Glomerular visceral epithelial cell (primary cell): ENCODE results near the gene MAN2A1.

Source experiments
- DNase-seq: peaks from one replicate; pipeline ENCODE4 v3.0.0-alpha.2; 2016; ENCODE audit errors: extremely low spot score

Gene MAN2A1

DNA sequence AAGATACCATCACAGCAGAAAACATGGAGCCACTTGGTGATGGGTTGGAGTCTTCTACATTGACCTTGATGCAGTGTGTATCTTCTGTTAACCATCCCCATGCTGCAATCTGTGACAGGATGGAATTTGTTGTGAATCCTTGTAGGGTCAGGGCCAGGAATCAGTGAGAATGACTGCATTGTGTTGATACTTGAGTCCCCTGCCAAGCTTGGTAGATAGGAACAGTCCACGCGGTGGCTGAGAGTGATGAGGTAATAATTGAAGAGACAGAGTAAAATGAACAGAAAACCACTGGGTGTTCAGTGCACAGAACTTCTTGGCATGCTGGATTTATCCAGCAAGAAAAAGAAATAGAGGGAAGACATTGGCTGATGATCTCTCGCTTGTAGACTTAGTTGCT lies 217.5 kb downstream of the MAN2A1 start:
- peak; percentile 18 for DNase-seq

DNA sequence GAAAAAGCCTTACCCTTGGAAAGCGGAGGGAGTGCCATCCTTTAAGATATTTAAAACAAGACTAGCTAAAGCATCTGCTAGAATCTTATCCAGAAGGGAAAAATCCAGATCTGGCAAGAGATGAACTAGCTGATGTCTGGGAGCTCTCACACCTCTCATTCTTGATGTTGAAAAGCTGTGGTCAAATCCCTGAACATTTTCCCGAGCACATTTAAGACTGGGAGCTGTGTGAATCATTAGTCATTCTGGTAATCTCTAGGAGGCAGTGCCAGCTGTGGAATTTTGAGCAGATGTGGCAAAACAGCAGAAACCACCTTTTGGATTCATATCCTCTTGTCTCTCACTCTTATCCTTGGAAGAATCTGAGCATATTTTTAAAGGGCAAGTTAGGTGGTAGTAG lies 218.0 kb downstream of the MAN2A1 start:
- peak; percentile 79 for DNase-seq

DNA sequence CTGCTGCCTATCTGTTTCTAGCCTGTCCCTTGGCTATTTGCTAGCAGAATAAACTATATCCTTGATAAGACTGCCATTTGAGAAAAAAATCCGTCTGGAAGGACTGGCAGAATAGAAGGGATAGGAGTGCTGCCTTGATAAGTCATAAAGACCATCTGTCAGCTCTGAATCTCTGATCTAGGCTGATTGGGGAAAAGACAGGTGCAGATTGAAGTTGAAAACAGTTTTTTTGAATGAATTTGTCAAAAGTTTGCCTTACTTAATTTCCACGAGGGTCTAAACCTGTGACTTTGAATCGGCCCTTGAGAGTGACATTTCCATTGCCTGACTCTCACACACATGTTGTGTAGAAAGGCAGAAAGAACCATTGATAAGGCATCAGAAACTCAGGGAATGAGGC lies 218.6 kb downstream of the MAN2A1 start:
- DNase-seq, result no peak

DNA sequence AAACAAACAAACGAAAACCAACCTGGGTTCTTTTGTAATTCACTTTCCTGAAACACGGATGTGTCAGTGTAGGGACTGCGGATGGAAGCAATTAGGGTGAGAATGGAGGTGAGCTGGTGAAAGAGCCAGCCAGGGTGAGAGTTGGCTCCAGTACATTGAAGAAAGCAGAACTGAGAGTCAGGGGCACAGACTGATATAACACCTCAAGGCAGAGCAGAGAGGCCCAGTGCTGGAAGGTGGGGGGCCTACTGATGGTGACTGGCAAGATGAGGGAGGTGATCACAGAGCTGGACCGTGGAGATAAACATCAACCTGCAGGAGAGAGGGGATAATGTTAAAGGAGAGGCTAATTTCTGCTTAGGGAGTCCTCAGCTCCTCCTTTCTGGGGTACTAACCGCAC lies 221.1 kb downstream of the MAN2A1 start:
- DNase-seq, result no peak

DNA sequence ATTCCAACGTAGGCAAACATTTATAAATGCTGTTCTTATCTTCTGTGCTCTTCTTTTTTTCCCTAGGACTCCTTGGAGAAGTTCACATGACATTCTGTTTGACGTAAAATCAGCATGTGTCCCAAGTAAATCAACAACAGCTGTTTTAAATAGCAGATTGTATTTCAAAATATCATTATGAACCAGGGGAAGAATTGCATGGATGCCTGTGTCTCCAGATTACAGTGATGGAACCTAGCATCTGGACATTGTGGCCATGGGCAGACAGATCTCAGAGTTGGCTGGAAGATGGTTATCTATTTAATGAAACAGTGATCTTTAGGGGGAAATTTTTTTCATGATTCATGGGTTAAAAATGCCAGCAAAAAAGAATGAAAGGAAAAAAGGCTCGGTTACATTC lies 222.0 kb downstream of the MAN2A1 start:
- DNase-seq, result no peak

DNA sequence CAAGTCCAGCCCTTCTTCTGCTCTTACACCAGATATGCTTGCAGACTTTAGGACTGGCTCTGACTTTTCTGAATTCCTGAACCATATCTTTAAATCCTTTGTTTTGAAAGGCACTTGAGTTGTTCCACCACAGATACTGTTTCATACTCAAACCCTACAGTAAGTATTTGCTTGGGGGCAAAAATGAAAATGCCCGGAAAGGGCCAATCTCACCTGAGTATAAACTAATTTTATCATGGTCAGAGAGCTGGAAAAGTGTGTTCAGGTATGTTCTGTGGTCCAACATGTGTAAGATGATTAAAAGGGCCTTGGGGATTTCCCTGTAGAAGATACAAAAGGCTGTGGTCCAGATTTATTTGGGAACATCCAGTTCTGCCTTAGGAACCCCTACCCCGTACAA lies 225.2 kb downstream of the MAN2A1 start:
- DNase-seq, result no peak

DNA sequence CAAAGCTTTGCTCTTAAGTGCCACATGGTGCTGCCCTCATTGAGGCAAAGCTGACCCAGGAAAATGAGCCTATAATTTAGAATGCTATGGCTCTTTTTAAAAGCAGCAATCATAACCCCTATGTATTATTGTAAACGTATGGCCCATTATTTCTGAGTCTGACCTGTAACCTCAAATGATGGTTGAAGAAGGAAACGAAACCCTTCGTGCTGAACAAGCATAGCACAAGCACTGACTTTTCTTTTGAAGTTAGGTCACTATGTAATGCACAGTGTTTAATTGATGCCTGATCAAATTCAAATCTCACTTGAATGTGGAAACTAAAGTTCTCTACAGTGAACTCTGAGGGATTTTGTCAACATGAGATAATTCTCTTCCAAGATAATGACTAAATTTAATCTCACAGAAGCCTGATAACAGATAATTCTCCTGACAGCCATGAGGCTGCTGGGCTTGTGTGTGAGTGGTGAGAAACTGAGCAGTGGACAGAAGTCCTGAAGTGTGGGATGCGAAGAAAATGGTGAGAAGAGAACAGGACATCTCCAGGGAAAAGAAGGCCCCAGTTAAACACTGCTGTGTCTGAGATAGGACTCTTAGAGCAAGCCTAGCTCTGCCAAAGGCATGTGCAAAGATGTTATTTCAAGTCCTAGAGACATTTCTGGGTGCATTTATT lies 226.9 kb downstream of the MAN2A1 start:
- DNase-seq, result no peak
